ENCODE measurements around the gene POC1A. TPM values are rescaled to one million over a fixed set of nuclear protein-coding genes. Genes with fewer than 3 reads are reported as not detected.

Gene POC1A
- total RNA-seq, 6 donors from 2014 or later, result 1.0 to 4.2 (median 2.8) TPM

DNA sequence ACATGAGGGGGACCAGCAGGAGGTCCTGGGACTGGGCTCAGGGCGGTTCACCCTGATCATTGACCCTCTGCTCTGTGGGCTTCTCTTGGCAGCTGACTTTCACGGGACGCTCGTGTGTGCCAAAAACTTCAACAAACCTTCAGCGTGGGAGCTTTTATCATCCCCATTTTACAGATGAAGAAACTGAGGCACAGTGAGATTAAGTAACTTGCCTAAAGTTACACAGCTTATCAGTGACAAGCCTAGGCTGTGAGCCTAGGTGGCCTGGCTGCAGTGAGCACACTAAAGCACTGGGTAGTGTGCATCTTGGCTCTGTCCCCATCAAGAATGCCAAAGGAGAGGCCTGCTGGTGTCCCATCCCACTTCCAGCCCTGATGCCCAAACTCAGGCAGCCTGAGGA lies 74.3 kb downstream of the POC1A start:
- Histone ChIP-seq H3K9me3 (no peaks in the 10 kb centered on the region), H3K4me3 (no peak overlapping the region), H3K36me3 (no peaks in the 10 kb centered on the region), H3K27ac (no peak overlapping the region), H3K27me3 (no peaks in the 10 kb centered on the region), H3K4me1 (peaks cover 8 to 15% (median 10%) of the 10 kb centered on the region in 4 donors)
- DNase-seq, result no peak
- ATAC-seq (ENCODE audit: low FRiP score in 2 of 2), result no peak
- TF ChIP-seq POLR2A (IDR thresholded peaks at IDR 0.05) (no peak), EP300 (IDR thresholded peaks at IDR 0.05) (no peak), POLR2AphosphoS5 (IDR thresholded peaks at IDR 0.05) (no peak)
- TF ChIP-seq, protein P1, sequence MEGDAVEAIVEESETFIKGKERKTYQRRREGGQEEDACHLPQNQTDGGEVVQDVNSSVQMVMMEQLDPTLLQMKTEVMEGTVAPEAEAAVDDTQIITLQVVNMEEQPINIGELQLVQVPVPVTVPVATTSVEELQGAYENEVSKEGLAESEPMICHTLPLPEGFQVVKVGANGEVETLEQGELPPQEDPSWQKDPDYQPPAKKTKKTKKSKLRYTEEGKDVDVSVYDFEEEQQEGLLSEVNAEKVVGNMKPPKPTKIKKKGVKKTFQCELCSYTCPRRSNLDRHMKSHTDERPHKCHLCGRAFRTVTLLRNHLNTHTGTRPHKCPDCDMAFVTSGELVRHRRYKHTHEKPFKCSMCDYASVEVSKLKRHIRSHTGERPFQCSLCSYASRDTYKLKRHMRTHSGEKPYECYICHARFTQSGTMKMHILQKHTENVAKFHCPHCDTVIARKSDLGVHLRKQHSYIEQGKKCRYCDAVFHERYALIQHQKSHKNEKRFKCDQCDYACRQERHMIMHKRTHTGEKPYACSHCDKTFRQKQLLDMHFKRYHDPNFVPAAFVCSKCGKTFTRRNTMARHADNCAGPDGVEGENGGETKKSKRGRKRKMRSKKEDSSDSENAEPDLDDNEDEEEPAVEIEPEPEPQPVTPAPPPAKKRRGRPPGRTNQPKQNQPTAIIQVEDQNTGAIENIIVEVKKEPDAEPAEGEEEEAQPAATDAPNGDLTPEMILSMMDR (IDR thresholded peaks at IDR 0.05), result no peak
- 96 to 100% methylated on average over 4 to 5 of the region's 5 CpGs for WGBS, 2 donors

DNA sequence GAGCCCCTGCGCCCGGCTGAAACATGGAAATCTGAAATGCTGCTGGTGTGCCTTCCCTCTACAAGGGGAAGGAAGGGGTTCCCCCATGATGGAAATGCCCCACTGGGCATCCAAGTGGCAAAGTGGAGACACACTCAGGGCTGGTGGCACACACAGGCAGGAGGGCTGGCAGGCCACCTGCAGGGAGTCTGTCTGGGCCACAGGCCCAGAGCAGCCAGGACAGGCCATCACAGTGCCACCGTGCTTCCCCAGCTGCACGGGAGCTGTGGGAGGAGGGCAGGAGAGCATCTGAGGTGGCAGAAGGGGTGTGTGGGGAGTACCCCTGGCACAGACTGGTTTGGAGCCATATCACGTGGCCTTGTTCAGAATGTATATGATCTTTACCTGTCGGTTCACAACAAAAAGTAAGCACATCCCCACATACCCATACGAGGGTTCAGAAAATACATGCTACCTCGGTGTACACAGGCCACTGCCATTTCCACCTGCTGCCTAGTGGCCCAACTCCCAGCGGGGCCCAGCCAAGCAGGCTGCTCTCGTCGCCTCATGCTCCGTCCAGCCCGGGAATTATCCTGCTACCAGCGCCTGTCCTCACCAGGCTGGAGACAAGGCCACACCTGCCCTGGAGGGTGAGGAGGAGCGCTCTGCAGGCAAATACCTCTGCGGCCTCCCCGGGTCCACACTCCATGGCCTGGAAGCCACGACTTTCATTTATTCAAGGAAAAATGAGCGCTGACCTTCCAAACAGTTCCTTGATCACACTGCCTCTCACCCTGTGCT lies 75.3 kb downstream of the POC1A start:
- TF ChIP-seq, protein P1 (IDR thresholded peaks at IDR 0.05), result no peak
- TF ChIP-seq EP300 (IDR thresholded peaks at IDR 0.05) (no peak), POLR2A (IDR thresholded peaks at IDR 0.05) (no peak)
- H3K4me3 ChIP-seq, result no peak overlapping the region
- 93 to 98% methylated on average over 6 to 19 of the region's 19 CpGs for WGBS, 2 donors
- no peaks in the 10 kb centered on the region for H3K36me3 ChIP-seq
- DNase-seq, result no peak
- no peaks in the 10 kb centered on the region for H3K9me3 ChIP-seq
- peaks cover 8 to 15% (median 10%) of the 10 kb centered on the region in 4 donors for H3K4me1 ChIP-seq
- H3K27ac ChIP-seq, result no peak overlapping the region
- no peak for ATAC-seq (ENCODE audit: low FRiP score in 2 of 2)
- no peaks in the 10 kb centered on the region for H3K27me3 ChIP-seq

DNA sequence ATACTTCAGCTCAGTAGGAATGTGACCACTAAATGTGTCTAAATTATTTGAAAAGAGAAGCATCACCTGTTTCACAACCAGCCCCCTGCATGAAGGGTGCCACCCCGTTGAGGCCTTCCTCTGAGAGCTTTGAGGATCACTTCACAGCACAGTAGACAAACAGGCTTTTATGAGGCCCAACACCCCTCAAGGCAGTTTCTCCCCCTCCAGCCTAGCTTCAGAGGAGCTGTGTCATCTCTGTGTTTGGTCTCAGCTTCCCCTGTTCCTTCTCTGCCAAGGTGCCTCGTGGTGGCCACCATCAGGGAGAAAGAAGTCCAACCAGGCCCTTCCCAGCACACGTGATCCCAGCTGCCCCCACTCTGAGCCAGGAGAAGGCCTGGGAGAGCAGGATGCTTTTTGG lies 76.3 kb downstream of the POC1A start:
- no peaks in the 10 kb centered on the region for H3K27me3 ChIP-seq

DNA sequence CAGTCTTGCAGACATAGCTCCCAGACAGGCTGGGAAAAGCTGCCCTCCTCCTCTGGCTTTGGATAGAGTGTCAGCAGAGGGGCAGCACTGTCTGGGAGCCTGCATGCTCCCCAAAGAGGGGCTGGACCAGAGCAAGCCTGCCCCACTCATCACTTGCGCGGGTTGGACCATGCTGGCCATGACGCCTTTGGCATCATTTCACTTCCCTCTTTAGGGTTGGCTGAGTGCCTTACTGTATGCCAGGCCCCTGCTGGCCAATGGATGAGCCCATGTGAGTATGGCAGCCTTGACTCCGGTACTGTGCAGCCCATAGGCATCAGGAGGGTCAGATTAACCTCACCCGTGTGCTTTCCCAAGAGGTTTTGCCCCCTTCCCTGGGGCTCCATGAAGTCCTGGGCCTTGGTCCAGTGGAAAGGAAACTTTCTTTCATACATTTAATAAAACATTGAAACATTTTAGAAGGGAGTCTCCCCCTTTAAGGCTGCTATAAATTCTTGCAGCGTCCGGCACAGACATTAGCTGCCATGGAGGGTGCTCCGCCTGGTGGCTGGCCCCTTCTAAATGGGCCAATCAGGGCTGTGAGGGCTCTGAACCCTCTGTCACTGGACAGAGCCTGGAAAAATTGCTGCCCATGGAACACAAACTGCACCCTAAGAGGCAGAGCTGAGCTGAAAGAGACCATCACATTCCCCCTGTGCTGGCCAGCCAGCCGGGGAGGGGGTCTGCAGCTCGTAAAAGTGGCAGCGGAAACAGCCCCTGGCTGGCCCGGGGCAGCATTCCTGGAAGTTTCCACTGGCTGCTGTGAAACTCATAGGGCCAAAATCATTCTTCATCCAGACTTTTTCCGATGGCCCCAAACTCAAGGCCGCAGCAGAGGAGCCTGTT lies 77.1 kb downstream of the POC1A start:
- H3K27me3 ChIP-seq, result no peaks in the 10 kb centered on the region
- no peaks in the 10 kb centered on the region for H3K9me3 ChIP-seq
- no peaks in the 10 kb centered on the region for H3K36me3 ChIP-seq
- H3K4me1 ChIP-seq, result peaks cover 8 to 22% (median 10%) of the 10 kb centered on the region in 4 donors
- ATAC-seq (ENCODE audit: low FRiP score in 2 of 2), result peak; percentile 13 to 42
- no peak for TF ChIP-seq EP300 (IDR thresholded peaks at IDR 0.05)
- TF ChIP-seq, protein P1 (IDR thresholded peaks at IDR 0.05), result no peak
- TF ChIP-seq POLR2AphosphoS5 (IDR thresholded peaks at IDR 0.05), result no peak
- peak in 1 of 4 donors; percentile 7 for TF ChIP-seq POLR2A (IDR thresholded peaks at IDR 0.05)
- peak overlapping the region; percentile 47 to 70 (median 67) for H3K27ac ChIP-seq
- DNase-seq, result no peak
- 66 to 79% methylated on average over 9 to 14 of the region's 14 CpGs for whole genome bisulfite sequencing, 2 donors
- no peak overlapping the region for H3K4me3 ChIP-seq

More for the DNA sequence above, 76.3 kb downstream of the POC1A start:
- DNase-seq (peak in 1 of 2 donors; percentile 72), ATAC-seq (ENCODE audit: low FRiP score in 2 of 2) (peak in 1 of 2 donors; percentile 54)
- peak overlapping the region in 3 of 4 donors; percentile 64 to 70 (median 70) for H3K27ac ChIP-seq
- H3K4me1 ChIP-seq, result peaks cover 8 to 15% (median 10%) of the 10 kb centered on the region in 4 donors
- 40 to 60% methylated on average over 3 of the region's 3 CpGs for WGBS, 2 donors
- TF ChIP-seq, protein P1 (IDR thresholded peaks at IDR 0.05), result no peak
- TF ChIP-seq EP300 (IDR thresholded peaks at IDR 0.05), result peak in 1 of 4 donors; percentile 13
- no peak for TF ChIP-seq POLR2A (IDR thresholded peaks at IDR 0.05)
- TF ChIP-seq POLR2AphosphoS5 (IDR thresholded peaks at IDR 0.05), result peak in 1 of 2 donors; percentile 25
- no peak overlapping the region for H3K4me3 ChIP-seq
- H3K36me3 ChIP-seq, result no peaks in the 10 kb centered on the region
- H3K9me3 ChIP-seq, result no peaks in the 10 kb centered on the region

Measured in upper lobe of left lung (tissue), 6 donors.